SU-DHL-6 (cell line): ENCODE results near the gene CRYBG1.

Experiments used
- H2AFZ ChIP-seq: fragments of 200-600 bp; sonication (generic); 2 replicates; pipeline ENCODE4 v1.6.1; 2014; ENCODE audit warnings: low read depth, mild to moderate bottlenecking, moderate library complexity, mixed read lengths, antibody characterized with exemption, low read length; ENCODE audit not compliant: severe bottlenecking
- H3F3A ChIP-seq: fragments of 200-600 bp; shearing (Covaris generic); 2 replicates; pipeline ENCODE4 v1.6.0; 2016; ENCODE audit warnings: antibody characterized with exemption, mild to moderate bottlenecking; ENCODE audit not compliant: insufficient read depth
- H3K27ac ChIP-seq: fragments of 200-600 bp; sonication (generic); 2 replicates; pipeline ENCODE4 v1.5.1; 2016; ENCODE audit warnings: low read depth, mild to moderate bottlenecking, low read length, moderate library complexity, mixed read lengths
- H3K27me3 ChIP-seq: fragments of 200-600 bp; sonication (generic), shearing (Covaris generic); 2 replicates; pipeline ENCODE4 v1.6.0; 2014; ENCODE audit warnings: mild to moderate bottlenecking, low read length
- H3K36me3 ChIP-seq: fragments of 200-600 bp; sonication (generic); 2 replicates; pipeline ENCODE4 v1.6.1; 2014; ENCODE audit warnings: mild to moderate bottlenecking, low read length, mixed read lengths
- H3K4me2 ChIP-seq: fragments of 300-600, 200-600 bp; shearing (Covaris generic), sonication (generic); 2 replicates; pipeline ENCODE4 v1.6.0; 2014; ENCODE audit warnings: low read length, low read depth, mild to moderate bottlenecking; ENCODE audit not compliant: poor library complexity, severe bottlenecking
- H3K4me3 ChIP-seq: fragments of 200-600 bp; sonication (generic); 2 replicates; pipeline ENCODE4 v1.5.1; 2014; ENCODE audit warnings: antibody characterized with exemption, low read length, mild to moderate bottlenecking, mixed read lengths; ENCODE audit not compliant: insufficient read depth, poor library complexity, severe bottlenecking
- H3K79me2 ChIP-seq: fragments of 200-600 bp; sonication (generic); 2 replicates; pipeline ENCODE4 v1.6.1; 2014; ENCODE audit warnings: mild to moderate bottlenecking, low read length, moderate library complexity; ENCODE audit not compliant: insufficient read depth
- H3K9ac ChIP-seq: fragments of 200-600 bp; sonication (generic); 2 replicates; pipeline ENCODE4 v1.7.0; 2014; ENCODE audit warnings: mild to moderate bottlenecking, low read length
- H3K9me2 ChIP-seq: fragments of 200-600 bp; sonication (generic); replicated peaks from 2 replicates; pipeline ENCODE4 v1.6.1; 2014; ENCODE audit warnings: low read length; ENCODE audit not compliant: insufficient read depth
- H3K9me3 ChIP-seq: fragments of 200-600 bp; sonication (generic); 2 replicates; pipeline ENCODE4 v1.6.1; 2014; ENCODE audit warnings: low read length, mixed read lengths; ENCODE audit not compliant: insufficient read depth
- H4K20me1 ChIP-seq: fragments of 200-600 bp; sonication (generic); 2 replicates; pipeline ENCODE4 v1.6.1; 2014; ENCODE audit warnings: low read depth, mild to moderate bottlenecking, antibody characterized with exemption, low read length, moderate library complexity, mixed read lengths
- CTCF ChIP-seq: fragments of 200-600 bp; sonication (generic); IDR thresholded peaks from one replicate; pipeline ENCODE4 v1.5.1; 2017; ENCODE audit warnings: antibody characterized with exemption, mild to moderate bottlenecking, low read length, moderate library complexity; ENCODE audit not compliant: insufficient read depth, poor library complexity, severe bottlenecking
- EZH2phosphoT487 ChIP-seq: fragments of 200-600 bp; sonication (generic), shearing (Covaris generic); conservative IDR thresholded peaks from 2 replicates; pipeline ENCODE4 v1.6.1; 2018; ENCODE audit warnings: mild to moderate bottlenecking, antibody characterized with exemption, low read length, moderate library complexity, mixed read lengths

Gene CRYBG1

GRCh38 chr6:106539936-106540335, 179.4 kb downstream of the CRYBG1 start:
- H3K9ac ChIP-seq: no peak overlapping the region
- H3K4me3 ChIP-seq: no peak overlapping the region
- H3K79me2 ChIP-seq: no peaks in the 10 kb centered on the region
- TF ChIP-seq CTCF (no peak), EZH2phosphoT487 (no peak)
- H3K27me3 ChIP-seq: no peaks in the 10 kb centered on the region
- no peaks in the 10 kb centered on the region for H3F3A ChIP-seq
- H3K9me2 ChIP-seq: no peaks in the 10 kb centered on the region
- no peaks in the 10 kb centered on the region for H4K20me1 ChIP-seq
- H3K9me3 ChIP-seq: no peaks in the 10 kb centered on the region
- H3K36me3 ChIP-seq: peaks cover 39% of the 10 kb centered on the region
- H2AFZ ChIP-seq: no peak overlapping the region
- no peak overlapping the region for H3K4me2 ChIP-seq
- no peak overlapping the region for H3K27ac ChIP-seq

GRCh38 chr6:106540432-106540831, 179.9 kb downstream of the CRYBG1 start:
- Histone ChIP-seq H2AFZ (no peak overlapping the region), H3F3A (no peaks in the 10 kb centered on the region), H3K27ac (no peak overlapping the region), H3K79me2 (no peaks in the 10 kb centered on the region), H3K4me2 (no peak overlapping the region), H4K20me1 (no peaks in the 10 kb centered on the region), H3K9me2 (no peaks in the 10 kb centered on the region), H3K4me3 (no peak overlapping the region), H3K9me3 (no peaks in the 10 kb centered on the region), H3K36me3 (peaks cover 44% of the 10 kb centered on the region), H3K9ac (no peak overlapping the region), H3K27me3 (no peaks in the 10 kb centered on the region)
- TF ChIP-seq CTCF (no peak), EZH2phosphoT487 (no peak)

GRCh38 chr6:106540907-106541306, 180.4 kb downstream of the CRYBG1 start:
- Histone ChIP-seq H3K27me3 (no peaks in the 10 kb centered on the region), H3K27ac (no peak overlapping the region), H3K36me3 (peaks cover 44% of the 10 kb centered on the region), H3K9me2 (no peaks in the 10 kb centered on the region), H2AFZ (no peak overlapping the region), H3K9me3 (no peaks in the 10 kb centered on the region), H3K4me3 (no peak overlapping the region), H3K9ac (no peak overlapping the region), H3K4me2 (no peak overlapping the region), H3F3A (no peaks in the 10 kb centered on the region), H3K79me2 (no peaks in the 10 kb centered on the region), H4K20me1 (no peaks in the 10 kb centered on the region)
- TF ChIP-seq EZH2phosphoT487: no peak
- TF ChIP-seq CTCF: no peak

- H3F3A ChIP-seq: 0 out of 2 replicates have a peak, but pooled peaks cover 4% of the 10 kb centered on the region
- no peak overlapping the region for H3K27ac ChIP-seq
- no peak for TF ChIP-seq CTCF
- no peak for TF ChIP-seq EZH2phosphoT487
- no peak overlapping the region for H3K9ac ChIP-seq
- H3K27me3 ChIP-seq: no peaks in the 10 kb centered on the region
- H3K9me2 ChIP-seq: no peaks in the 10 kb centered on the region
- no peaks in the 10 kb centered on the region; the same call in 1 of the 2 replicates for H3K79me2 ChIP-seq
- H3K9me3 ChIP-seq: no peaks in the 10 kb centered on the region
- no peak overlapping the region for H2AFZ ChIP-seq
- no peaks in the 10 kb centered on the region for H4K20me1 ChIP-seq
- peaks cover 51% of the 10 kb centered on the region for H3K36me3 ChIP-seq
- H3K4me2 ChIP-seq: no peak overlapping the region
- no peak overlapping the region for H3K4me3 ChIP-seq
Measured at GRCh38 chr6:106546261-106546690, 185.8 kb downstream of the CRYBG1 start.
